SU-DHL-6 (cell line): ENCODE results near the gene TMEM45B.

ENCODE experiments used
- EZH2phosphoT487 ChIP-seq: fragments of 200-600 bp; sonication (generic), shearing (Covaris generic); conservative IDR thresholded peaks from 2 replicates; pipeline ENCODE4 v1.6.1; 2018; ENCODE audit warnings: mild to moderate bottlenecking, antibody characterized with exemption, low read length, moderate library complexity, mixed read lengths
- TF ChIP-seq, protein P1 (sequence below): fragments of 200-600 bp; sonication (generic); IDR thresholded peaks from one replicate; pipeline ENCODE4 v1.5.1; 2017; ENCODE audit warnings: antibody characterized with exemption, mild to moderate bottlenecking, low read length, moderate library complexity; ENCODE audit not compliant: insufficient read depth, poor library complexity, severe bottlenecking

DNA sequence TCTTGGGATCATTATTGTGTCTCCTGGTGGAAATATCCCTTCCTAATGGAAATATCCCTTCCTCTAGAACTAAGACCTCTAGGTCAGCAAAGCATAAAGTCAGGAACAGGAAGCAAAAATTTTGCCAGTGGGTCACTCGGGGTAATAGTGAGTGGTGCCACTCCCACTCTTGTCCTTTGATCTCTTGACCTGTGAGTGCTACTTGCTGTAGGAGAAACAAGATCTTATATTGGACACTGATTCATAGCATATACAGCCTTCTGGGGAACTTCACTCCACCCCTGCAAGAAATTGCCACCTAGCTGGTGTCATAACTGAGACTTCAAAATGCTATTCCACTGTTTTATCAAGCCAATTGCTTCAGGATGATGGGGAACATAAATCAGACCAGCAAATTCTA is 44.7 kb upstream of the TMEM45B start:
- TF ChIP-seq, protein P1, sequence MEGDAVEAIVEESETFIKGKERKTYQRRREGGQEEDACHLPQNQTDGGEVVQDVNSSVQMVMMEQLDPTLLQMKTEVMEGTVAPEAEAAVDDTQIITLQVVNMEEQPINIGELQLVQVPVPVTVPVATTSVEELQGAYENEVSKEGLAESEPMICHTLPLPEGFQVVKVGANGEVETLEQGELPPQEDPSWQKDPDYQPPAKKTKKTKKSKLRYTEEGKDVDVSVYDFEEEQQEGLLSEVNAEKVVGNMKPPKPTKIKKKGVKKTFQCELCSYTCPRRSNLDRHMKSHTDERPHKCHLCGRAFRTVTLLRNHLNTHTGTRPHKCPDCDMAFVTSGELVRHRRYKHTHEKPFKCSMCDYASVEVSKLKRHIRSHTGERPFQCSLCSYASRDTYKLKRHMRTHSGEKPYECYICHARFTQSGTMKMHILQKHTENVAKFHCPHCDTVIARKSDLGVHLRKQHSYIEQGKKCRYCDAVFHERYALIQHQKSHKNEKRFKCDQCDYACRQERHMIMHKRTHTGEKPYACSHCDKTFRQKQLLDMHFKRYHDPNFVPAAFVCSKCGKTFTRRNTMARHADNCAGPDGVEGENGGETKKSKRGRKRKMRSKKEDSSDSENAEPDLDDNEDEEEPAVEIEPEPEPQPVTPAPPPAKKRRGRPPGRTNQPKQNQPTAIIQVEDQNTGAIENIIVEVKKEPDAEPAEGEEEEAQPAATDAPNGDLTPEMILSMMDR: no peak
- TF ChIP-seq EZH2phosphoT487: no peak
